Measurements from ENCODE around the gene FGF18. TPM values are rescaled to one million over a fixed set of nuclear protein-coding genes. Genes with fewer than 3 reads are reported as not detected.

FGF18 gene
- total RNA-seq, 1 experiment from 2014 or later: 0.52 TPM

DNA sequence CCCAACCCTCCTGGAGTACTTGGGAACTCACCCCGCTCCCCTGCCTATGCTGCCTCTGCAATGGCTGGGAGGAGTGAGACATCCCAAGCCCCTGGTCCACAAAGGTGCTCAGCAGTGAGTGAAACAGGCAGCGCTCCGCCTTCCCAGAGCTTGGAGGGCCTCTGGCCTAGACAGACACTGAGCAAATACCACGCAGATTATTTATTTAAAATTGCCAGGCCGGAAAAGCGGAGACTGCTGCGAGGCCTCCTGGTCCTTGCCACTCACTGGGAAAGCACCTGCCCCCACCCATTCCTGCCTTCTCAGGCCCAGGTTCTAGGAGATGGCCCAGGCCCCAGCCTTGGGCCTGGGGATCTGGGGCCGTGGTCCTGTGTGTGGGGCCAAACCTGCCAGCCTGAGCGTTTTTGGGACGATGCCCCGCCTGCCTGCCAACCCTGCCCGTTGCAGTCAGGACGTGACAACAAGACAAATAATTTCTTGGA lies 17.4 kb downstream of the FGF18 start:
- Histone ChIP-seq H3F3A (ENCODE audit: insufficient read depth, low read depth) (no peaks in the 10 kb centered on the region), H3K4me1 (replicated peaks; ENCODE audit: insufficient read depth) (no peaks in the 10 kb centered on the region), H3K4me3 (no peak overlapping the region), H2AFZ (no peak overlapping the region), H3K27me3 (ENCODE audit: insufficient read depth, low read depth) (no peaks in the 10 kb centered on the region), H3K9me2 (ENCODE audit: insufficient read depth) (no peaks in the 10 kb centered on the region), H3K36me3 (ENCODE audit: low read depth) (no peaks in the 10 kb centered on the region), H3K27ac (no peak overlapping the region), H3K9me3 (ENCODE audit: insufficient read depth, low read depth) (no peaks in the 10 kb centered on the region), H4K20me1 (ENCODE audit: insufficient read depth) (no peaks in the 10 kb centered on the region), H3K4me2 (no peak overlapping the region), H3K79me2 (ENCODE audit: low read depth) (no peaks in the 10 kb centered on the region)
- TF ChIP-seq EZH2 (IDR thresholded peaks at IDR 0.05; ENCODE audit: low read depth): no peak
- TF ChIP-seq CTCF (conservative IDR thresholded peaks at IDR 0.05): no peak
- no peak for DNase-seq
- CTCF ChIA-PET: no interaction called here
- POLR2A ChIA-PET (ENCODE audit: unreplicated experiment): no interaction called here
- intact Hi-C loops (cut with micrococcal nuclease; ENCODE audit: unreplicated experiment): no loop called here
- no TSS peak for BruUV-seq (replicated peaks)

GRCh38 chr5:171437286-171437821 lies 17.9 kb downstream of the FGF18 start:
- no peak overlapping the region for H3K27ac ChIP-seq
- H3K4me2 ChIP-seq: no peak overlapping the region
- H3K4me3 ChIP-seq: no peak overlapping the region
- H2AFZ ChIP-seq: no peak overlapping the region
- BruUV-seq (replicated peaks): no TSS peak
- no peaks in the 10 kb centered on the region for H3K27me3 ChIP-seq (ENCODE audit: insufficient read depth, low read depth)
- H3K36me3 ChIP-seq (ENCODE audit: low read depth): no peaks in the 10 kb centered on the region
- no peaks in the 10 kb centered on the region for H3K9me3 ChIP-seq (ENCODE audit: insufficient read depth, low read depth)
- H3K4me1 ChIP-seq (replicated peaks; ENCODE audit: insufficient read depth): no peaks in the 10 kb centered on the region
- TF ChIP-seq EZH2 (IDR thresholded peaks at IDR 0.05; ENCODE audit: low read depth) (no peak), CTCF (conservative IDR thresholded peaks at IDR 0.05) (no peak)
- no peaks in the 10 kb centered on the region for H3F3A ChIP-seq (ENCODE audit: insufficient read depth, low read depth)
- H3K9me2 ChIP-seq (ENCODE audit: insufficient read depth): no peaks in the 10 kb centered on the region
- no peak for DNase-seq
- intact Hi-C loops (cut with micrococcal nuclease; ENCODE audit: unreplicated experiment): no loop called here
- ChIA-PET CTCF (no interaction called here), POLR2A (ENCODE audit: unreplicated experiment) (no interaction called here)
- no peaks in the 10 kb centered on the region for H4K20me1 ChIP-seq (ENCODE audit: insufficient read depth)
- no peaks in the 10 kb centered on the region for H3K79me2 ChIP-seq (ENCODE audit: low read depth)

- no TSS peak for BruUV-seq (replicated peaks)
- intact Hi-C loops (cut with micrococcal nuclease; ENCODE audit: unreplicated experiment): no loop called here
These were observed 19.3 kb downstream of the FGF18 start for GRCh38 chr5:171438738-171439137.

More at GRCh38 chr5:171438738-171439137, 19.3 kb downstream of the FGF18 start:
- Histone ChIP-seq H3K4me3 (no peak overlapping the region), H3K27me3 (ENCODE audit: insufficient read depth, low read depth) (no peaks in the 10 kb centered on the region), H3K9me2 (ENCODE audit: insufficient read depth) (no peaks in the 10 kb centered on the region), H3K4me2 (no peak overlapping the region), H3F3A (ENCODE audit: insufficient read depth, low read depth) (no peaks in the 10 kb centered on the region), H3K9me3 (ENCODE audit: insufficient read depth, low read depth) (no peaks in the 10 kb centered on the region), H3K4me1 (replicated peaks; ENCODE audit: insufficient read depth) (no peaks in the 10 kb centered on the region), H3K27ac (no peak overlapping the region), H2AFZ (no peak overlapping the region), H4K20me1 (ENCODE audit: insufficient read depth) (no peaks in the 10 kb centered on the region), H3K79me2 (ENCODE audit: low read depth) (no peaks in the 10 kb centered on the region), H3K36me3 (ENCODE audit: low read depth) (no peaks in the 10 kb centered on the region)
- DNase-seq: no peak
- TF ChIP-seq CTCF (conservative IDR thresholded peaks at IDR 0.05): no peak
- TF ChIP-seq EZH2 (IDR thresholded peaks at IDR 0.05; ENCODE audit: low read depth): no peak
- POLR2A ChIA-PET (ENCODE audit: unreplicated experiment): no interaction called here
- CTCF ChIA-PET: no interaction called here
